A673 (cell line): ENCODE data around the gene IGFBP3.

Experiments
- EZH2 ChIP-seq: fragments of 200-600 bp; sonication (generic); IDR thresholded peaks from 2 replicates; pipeline ENCODE4 v1.6.1; 2017; ENCODE audit warnings: borderline replicate concordance, low read depth, mild to moderate bottlenecking, mixed read lengths, antibody characterized with exemption, low read length; ENCODE audit not compliant: poor library complexity, severe bottlenecking
- TF ChIP-seq, protein P1 (sequence below): fragments of 300-800, 200-600 bp; sonication (generic); conservative IDR thresholded peaks from 2 replicates; pipeline ENCODE4 v1.5.1; 2017; ENCODE audit warnings: low read depth, mild to moderate bottlenecking, antibody characterized with exemption, low read length, moderate library complexity, mixed read lengths

DNA sequence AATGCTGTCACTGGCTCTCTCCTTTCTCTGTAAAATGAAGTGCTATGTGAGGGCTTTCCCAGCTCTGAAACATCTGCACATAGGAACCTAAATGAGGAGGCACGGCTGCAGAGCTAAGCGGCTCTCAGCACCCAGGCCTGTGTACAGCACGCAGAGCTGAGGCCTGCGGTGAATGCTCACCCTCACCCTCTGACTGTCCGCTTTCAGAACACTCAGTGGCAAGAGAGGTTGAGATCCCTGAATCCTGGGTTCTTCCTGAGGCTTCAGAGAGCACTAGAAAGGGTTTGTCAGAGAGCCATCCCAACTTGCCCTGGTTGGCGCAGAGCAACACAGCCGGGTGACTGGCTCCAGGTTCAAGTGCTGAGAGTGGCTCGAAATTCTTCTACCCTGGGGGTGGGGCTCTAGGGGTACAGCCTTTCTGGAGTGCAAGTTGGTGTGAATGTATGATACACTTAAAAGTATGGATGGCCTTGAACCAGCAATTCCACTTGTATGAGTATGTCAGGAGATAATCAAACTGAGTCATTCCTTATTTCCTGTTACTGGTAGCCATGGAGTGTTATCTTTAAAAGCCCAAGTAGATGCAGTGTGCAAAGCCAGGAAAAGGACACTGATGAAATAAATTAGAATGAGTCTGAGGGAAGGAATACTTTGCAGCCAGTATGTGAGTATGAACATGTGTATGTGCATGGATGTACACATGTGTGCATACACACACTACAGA, 46.5 kb downstream of the IGFBP3 start:
- TF ChIP-seq, protein P1, sequence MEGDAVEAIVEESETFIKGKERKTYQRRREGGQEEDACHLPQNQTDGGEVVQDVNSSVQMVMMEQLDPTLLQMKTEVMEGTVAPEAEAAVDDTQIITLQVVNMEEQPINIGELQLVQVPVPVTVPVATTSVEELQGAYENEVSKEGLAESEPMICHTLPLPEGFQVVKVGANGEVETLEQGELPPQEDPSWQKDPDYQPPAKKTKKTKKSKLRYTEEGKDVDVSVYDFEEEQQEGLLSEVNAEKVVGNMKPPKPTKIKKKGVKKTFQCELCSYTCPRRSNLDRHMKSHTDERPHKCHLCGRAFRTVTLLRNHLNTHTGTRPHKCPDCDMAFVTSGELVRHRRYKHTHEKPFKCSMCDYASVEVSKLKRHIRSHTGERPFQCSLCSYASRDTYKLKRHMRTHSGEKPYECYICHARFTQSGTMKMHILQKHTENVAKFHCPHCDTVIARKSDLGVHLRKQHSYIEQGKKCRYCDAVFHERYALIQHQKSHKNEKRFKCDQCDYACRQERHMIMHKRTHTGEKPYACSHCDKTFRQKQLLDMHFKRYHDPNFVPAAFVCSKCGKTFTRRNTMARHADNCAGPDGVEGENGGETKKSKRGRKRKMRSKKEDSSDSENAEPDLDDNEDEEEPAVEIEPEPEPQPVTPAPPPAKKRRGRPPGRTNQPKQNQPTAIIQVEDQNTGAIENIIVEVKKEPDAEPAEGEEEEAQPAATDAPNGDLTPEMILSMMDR: no peak
- no peak for TF ChIP-seq EZH2
